Cardiac muscle cell (in vitro differentiated cells and primary cell): ENCODE data around the gene SPATA17. TPM values are rescaled to one million over a fixed set of nuclear protein-coding genes. Genes with fewer than 3 reads are reported as not detected.

ENCODE experiments used
- DNase-seq, 2 donors: peaks; one replicate each; pipeline versions ENCODE4 v3.0.0 to v3.0.0-alpha.2; 2010 to 2017; ENCODE audit warnings: low read depth in 1 of 2, low spot score in 1 of 2
- H3K27ac ChIP-seq: fragments of 200-600 bp; sonication (generic); 2 replicates; pipeline ENCODE4 v1.5.1; 2016
- H3K27me3 ChIP-seq: fragments of 200-600 bp; sonication (generic); 2 replicates; pipeline ENCODE4 v1.6.0; 2016; ENCODE audit warnings: control low read depth
- H3K36me3 ChIP-seq: fragments of 200-600 bp; sonication (generic); 2 replicates; pipeline ENCODE4 v1.5.1; 2016; ENCODE audit warnings: control low read depth
- H3K4me1 ChIP-seq: fragments of 200-600 bp; sonication (generic); 2 replicates; pipeline ENCODE4 v1.8.1; 2017; ENCODE audit warnings: low read depth, mild to moderate bottlenecking, mixed run types
- H3K4me3 ChIP-seq: fragments of 200-600 bp; sonication (generic); 2 replicates; pipeline ENCODE4 v1.5.1; 2016; ENCODE audit warnings: mild to moderate bottlenecking
- H3K9me3 ChIP-seq: fragments of 200-600 bp; sonication (generic); 2 replicates; pipeline ENCODE4 v1.5.1; 2017; ENCODE audit warnings: low read depth, mild to moderate bottlenecking, control low read depth
- CTCF ChIP-seq: IDR thresholded peaks from 2 replicates; pipeline ENCODE4 v1.5.1; 2012; ENCODE audit warnings: low read depth, mild to moderate bottlenecking, low read length
- polyA plus RNA-seq: library from polyadenylated mRNA; unstranded; fragments of >200 nt; fragmentation: Nextera tagmentation; extraction: Ambion mirVana; gene quantifications from 2 replicates; pipeline ENCODE4 v1.2.1, GENCODE V29; 2016
- total RNA-seq: library from RNA; depleted of rRNA; stranded (reverse); fragments of >200 nt; gene quantifications from 2 replicates; pipeline ENCODE4 v1.2.3, GENCODE V29; 2016

Gene SPATA17
- total and polyA plus RNA-seq, 2 experiments from 2014 or later, result 1.2 to 2.6 TPM

GRCh38 chr1:217885181-217885580 is 254.0 kb downstream of the SPATA17 start:
- Histone ChIP-seq H3K36me3 (no peaks in the 10 kb centered on the region), H3K9me3 (no peaks in the 10 kb centered on the region)
- TF ChIP-seq CTCF, result no peak

GRCh38 chr1:217888328-217888727 is 257.2 kb downstream of the SPATA17 start:
- Histone ChIP-seq H3K27ac (no peak overlapping the region), H3K4me1 (no peaks in the 10 kb centered on the region), H3K27me3 (no peaks in the 10 kb centered on the region), H3K36me3 (no peaks in the 10 kb centered on the region), H3K9me3 (no peaks in the 10 kb centered on the region), H3K4me3 (no peak overlapping the region)
- DNase-seq, result no peak
- no peak for TF ChIP-seq CTCF

More at GRCh38 chr1:217885181-217885580, 254.0 kb downstream of the SPATA17 start:
- Histone ChIP-seq H3K4me1 (no peaks in the 10 kb centered on the region), H3K27me3 (no peaks in the 10 kb centered on the region), H3K27ac (no peak overlapping the region), H3K4me3 (no peak overlapping the region)
- no peak for DNase-seq

GRCh38 chr1:217889401-217889800 is 258.3 kb downstream of the SPATA17 start:
- no peak overlapping the region for H3K4me3 ChIP-seq
- no peaks in the 10 kb centered on the region for H3K36me3 ChIP-seq
- no peaks in the 10 kb centered on the region for H3K27me3 ChIP-seq
- DNase-seq, result peak in 1 of 2 donors; percentile 49
- H3K4me1 ChIP-seq, result no peaks in the 10 kb centered on the region
- no peaks in the 10 kb centered on the region for H3K9me3 ChIP-seq
- no peak overlapping the region for H3K27ac ChIP-seq
- peak; percentile 11 for TF ChIP-seq CTCF

- no peak for TF ChIP-seq CTCF
- Histone ChIP-seq H3K4me1 (peaks cover 12% of the 10 kb centered on the region), H3K36me3 (no peaks in the 10 kb centered on the region), H3K27ac (no peak overlapping the region), H3K27me3 (no peaks in the 10 kb centered on the region), H3K9me3 (no peaks in the 10 kb centered on the region), H3K4me3 (no peak overlapping the region)
- no peak for DNase-seq
These were observed 260.8 kb downstream of the SPATA17 start for GRCh38 chr1:217891966-217892365.

- Histone ChIP-seq H3K4me1 (peaks cover 12% of the 10 kb centered on the region), H3K27ac (no peak overlapping the region), H3K27me3 (no peaks in the 10 kb centered on the region), H3K4me3 (no peak overlapping the region), H3K36me3 (no peaks in the 10 kb centered on the region), H3K9me3 (no peaks in the 10 kb centered on the region)
- no peak for TF ChIP-seq CTCF
- DNase-seq, result no peak
These were observed 261.6 kb downstream of the SPATA17 start for GRCh38 chr1:217892750-217893149.

GRCh38 chr1:217895841-217896240 is 264.7 kb downstream of the SPATA17 start:
- H3K9me3 ChIP-seq, result no peaks in the 10 kb centered on the region
- peak in 1 of 2 donors; percentile 80 for DNase-seq
- H3K27me3 ChIP-seq, result no peaks in the 10 kb centered on the region
- H3K4me1 ChIP-seq, result peaks cover 12% of the 10 kb centered on the region
- H3K4me3 ChIP-seq, result no peak overlapping the region
- H3K36me3 ChIP-seq, result no peaks in the 10 kb centered on the region
- no peak overlapping the region for H3K27ac ChIP-seq
- TF ChIP-seq CTCF, result no peak
